Right lobe of liver (tissue), 4 donors: ENCODE results near the gene IRX2.

ENCODE experiments used
- CTCF ChIP-seq, 4 donors: fragments of 200-600 bp in 3 of 4; fragments of 450-650 bp in 1 of 4; IDR thresholded peaks; one replicate each; pipeline versions ENCODE4 v1.5.1 to v1.8.0; 2016 to 2022; ENCODE audit warnings: antibody characterized with exemption in 4 of 4, mild to moderate bottlenecking in 2 of 4
- POLR2A ChIP-seq: fragments of 450-650 bp; IDR thresholded peaks from one replicate; pipeline ENCODE4 v1.6.1; 2017; ENCODE audit warnings: antibody characterized with exemption, mild to moderate bottlenecking
- donor health status: DM: no; HTN: no; CAD: no.
- donor health status: DM: no; HTN: no; CAD: no.
- donor health status: DM: no; HTN: yes; CAD: no.

GRCh38 chr5:2764581-2764980 is 13.1 kb upstream of the IRX2 start:
- TF ChIP-seq POLR2A (no peak), CTCF (IDR thresholded peaks at IDR 0.05) (no peak)
